ENCODE data around the gene KRTAP19-3. TPM values are rescaled to one million over a fixed set of nuclear protein-coding genes. Genes with fewer than 3 reads are reported as not detected.

KRTAP19-3 gene
- total RNA-seq, 2 donors from 2014 or later: not detected

GRCh38 chr21:30447056-30447455, 44.8 kb downstream of the KRTAP19-3 start:
- WGBS: 26% methylated on average over 4 of the region's 4 CpGs
- Histone ChIP-seq H3K27ac (no peak overlapping the region), H3K27me3 (replicated peaks; ENCODE audit: insufficient read depth) (no peaks in the 10 kb centered on the region), H3K36me3 (no peaks in the 10 kb centered on the region), H3K4me1 (replicated peaks) (no peaks in the 10 kb centered on the region), H3K9me3 (no peaks in the 10 kb centered on the region), H3K4me3 (no peak overlapping the region)
- TF ChIP-seq POLR2AphosphoS5 (IDR thresholded peaks at IDR 0.05) (no peak), POLR2A (IDR thresholded peaks at IDR 0.05) (no peak)
- TF ChIP-seq, protein P1, sequence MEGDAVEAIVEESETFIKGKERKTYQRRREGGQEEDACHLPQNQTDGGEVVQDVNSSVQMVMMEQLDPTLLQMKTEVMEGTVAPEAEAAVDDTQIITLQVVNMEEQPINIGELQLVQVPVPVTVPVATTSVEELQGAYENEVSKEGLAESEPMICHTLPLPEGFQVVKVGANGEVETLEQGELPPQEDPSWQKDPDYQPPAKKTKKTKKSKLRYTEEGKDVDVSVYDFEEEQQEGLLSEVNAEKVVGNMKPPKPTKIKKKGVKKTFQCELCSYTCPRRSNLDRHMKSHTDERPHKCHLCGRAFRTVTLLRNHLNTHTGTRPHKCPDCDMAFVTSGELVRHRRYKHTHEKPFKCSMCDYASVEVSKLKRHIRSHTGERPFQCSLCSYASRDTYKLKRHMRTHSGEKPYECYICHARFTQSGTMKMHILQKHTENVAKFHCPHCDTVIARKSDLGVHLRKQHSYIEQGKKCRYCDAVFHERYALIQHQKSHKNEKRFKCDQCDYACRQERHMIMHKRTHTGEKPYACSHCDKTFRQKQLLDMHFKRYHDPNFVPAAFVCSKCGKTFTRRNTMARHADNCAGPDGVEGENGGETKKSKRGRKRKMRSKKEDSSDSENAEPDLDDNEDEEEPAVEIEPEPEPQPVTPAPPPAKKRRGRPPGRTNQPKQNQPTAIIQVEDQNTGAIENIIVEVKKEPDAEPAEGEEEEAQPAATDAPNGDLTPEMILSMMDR (IDR thresholded peaks at IDR 0.05): no peak
- no peak for DNase-seq (ENCODE audit: low spot score)
- intact Hi-C loops (cut with DNase I): no loop called here

DNA sequence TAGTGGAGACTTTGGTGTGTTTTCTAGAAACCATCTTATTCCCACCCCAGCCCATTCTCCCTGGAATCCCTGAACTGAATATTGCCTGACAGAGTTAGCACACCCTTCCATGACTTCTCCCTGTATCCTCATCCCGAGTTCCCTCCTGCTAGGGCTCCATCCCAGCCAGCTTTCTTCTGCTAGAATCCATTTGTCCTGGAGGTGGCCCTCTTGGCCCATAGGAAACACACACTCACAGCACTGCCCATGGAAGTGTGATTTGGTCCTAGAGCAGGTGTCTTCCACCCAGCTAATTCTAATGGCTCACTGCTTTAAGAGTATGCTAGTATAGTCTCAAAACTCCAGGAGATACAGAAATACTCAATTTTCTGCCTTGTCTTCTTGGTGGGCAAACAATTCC, 47.6 kb downstream of the KRTAP19-3 start:
- Histone ChIP-seq H3K27me3 (replicated peaks; ENCODE audit: insufficient read depth) (no peaks in the 10 kb centered on the region), H3K4me1 (replicated peaks) (no peaks in the 10 kb centered on the region), H3K36me3 (no peaks in the 10 kb centered on the region), H3K4me3 (no peak overlapping the region), H3K27ac (no peak overlapping the region), H3K9me3 (no peaks in the 10 kb centered on the region)
- 59% methylated on average over 1 of the region's 1 CpG for WGBS
- intact Hi-C loops (cut with DNase I): no loop called here
- TF ChIP-seq, protein P1 (IDR thresholded peaks at IDR 0.05): no peak
- TF ChIP-seq POLR2AphosphoS5 (IDR thresholded peaks at IDR 0.05): no peak
- TF ChIP-seq POLR2A (IDR thresholded peaks at IDR 0.05): no peak
- DNase-seq (ENCODE audit: low spot score): no peak

DNA sequence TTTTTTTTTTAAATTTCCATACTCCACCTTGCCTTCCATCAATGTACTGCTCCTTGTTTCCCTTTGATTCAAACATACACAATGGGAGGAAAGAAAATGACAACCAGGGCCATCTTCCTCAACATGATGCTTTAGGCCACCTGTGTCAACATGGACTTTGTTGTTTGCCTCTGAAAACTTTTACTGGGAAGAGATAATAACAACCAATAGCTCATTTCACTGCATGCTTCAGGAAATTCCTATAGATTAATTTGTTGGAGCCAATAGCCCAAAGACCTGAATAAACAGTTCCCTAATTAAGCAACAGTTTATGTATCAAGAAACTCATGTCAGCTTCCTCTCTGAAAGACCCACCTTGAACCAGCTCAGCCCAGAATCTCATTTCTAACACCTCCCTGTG, 48.6 kb downstream of the KRTAP19-3 start:
- intact Hi-C loops (cut with DNase I): no loop called here
- DNase-seq (ENCODE audit: low spot score): no peak
- Histone ChIP-seq H3K36me3 (no peaks in the 10 kb centered on the region), H3K27ac (no peak overlapping the region), H3K4me3 (no peak overlapping the region), H3K27me3 (replicated peaks; ENCODE audit: insufficient read depth) (no peaks in the 10 kb centered on the region), H3K4me1 (replicated peaks) (no peaks in the 10 kb centered on the region), H3K9me3 (no peaks in the 10 kb centered on the region)
- TF ChIP-seq POLR2AphosphoS5 (IDR thresholded peaks at IDR 0.05) (no peak), POLR2A (IDR thresholded peaks at IDR 0.05) (no peak)
- TF ChIP-seq, protein P1 (IDR thresholded peaks at IDR 0.05): no peak

Small RNAs within 50 kb of the gene (small RNA-seq; reads per million reads assigned to genes)
- gene AP000567.1 (0 reads per million in 2 donors), gene KRTAP19-10P (0 reads per million in 2 donors), gene KRTAP19-11P (0 reads per million in 2 donors), gene KRTAP19-9P (0 reads per million in 2 donors)

Other genes with a start within 250 kb of the KRTAP19-3 start
- gene KRTAP24-1, start 209.1 kb downstream of the KRTAP19-3 start, total RNA-seq: not detected
- not detected for gene KRTAP25-1, start 202.5 kb downstream of the KRTAP19-3 start, total RNA-seq
- not detected for gene KRTAP26-1, start 171.7 kb downstream of the KRTAP19-3 start, total RNA-seq
- gene KRTAP27-1, start 154.3 kb downstream of the KRTAP19-3 start, total RNA-seq: not detected
- gene KRTAP23-1, start 143.4 kb downstream of the KRTAP19-3 start, total RNA-seq: not detected
- not detected for gene KRTAP13-2, start 119.7 kb downstream of the KRTAP19-3 start, total RNA-seq
- gene KRTAP13-1, start 96.0 kb downstream of the KRTAP19-3 start, total RNA-seq: not detected
- not detected for gene KRTAP13-3, start 66.1 kb downstream of the KRTAP19-3 start, total RNA-seq
- not detected for gene KRTAP13-4, start 61.8 kb downstream of the KRTAP19-3 start, total RNA-seq
- not detected for gene KRTAP15-1, start 51.7 kb downstream of the KRTAP19-3 start, total RNA-seq
- gene KRTAP19-1, start 11.6 kb downstream of the KRTAP19-3 start, total RNA-seq: not detected
- not detected for gene KRTAP19-2, start 4.6 kb downstream of the KRTAP19-3 start, total RNA-seq
- not detected for gene KRTAP19-4, start 5.2 kb upstream of the KRTAP19-3 start, total RNA-seq
- gene KRTAP19-5, start 10.1 kb upstream of the KRTAP19-3 start, total RNA-seq: not detected
- gene KRTAP19-6, start 49.9 kb upstream of the KRTAP19-3 start, total RNA-seq: not detected
- gene KRTAP19-7, start 69.3 kb upstream of the KRTAP19-3 start, total RNA-seq: not detected
- gene KRTAP22-2, start 98.4 kb upstream of the KRTAP19-3 start, total RNA-seq: not detected
- gene KRTAP6-3, start 100.4 kb upstream of the KRTAP19-3 start, total RNA-seq: not detected
- gene KRTAP6-2, start 106.9 kb upstream of the KRTAP19-3 start, total RNA-seq: not detected
- not detected for gene KRTAP22-1, start 109.1 kb upstream of the KRTAP19-3 start, total RNA-seq
- gene KRTAP6-1, start 121.9 kb upstream of the KRTAP19-3 start, total RNA-seq: not detected
- not detected for gene KRTAP20-1, start 124.4 kb upstream of the KRTAP19-3 start, total RNA-seq
- not detected for gene KRTAP20-4, start 128.6 kb upstream of the KRTAP19-3 start, total RNA-seq
- gene KRTAP20-2, start 143.2 kb upstream of the KRTAP19-3 start, total RNA-seq: not detected
- gene KRTAP20-3, start 150.9 kb upstream of the KRTAP19-3 start, total RNA-seq: not detected
- not detected for gene KRTAP21-3, start 226.8 kb upstream of the KRTAP19-3 start, total RNA-seq

Measured in prostate gland (tissue), 2 donors.